GM06990 (cell line): ENCODE measurements around the gene BSN.

ENCODE experiments used
- DNase-seq: peaks from one replicate; pipeline ENCODE4 v3.0.0-alpha.2; 2011; ENCODE audit not compliant: insufficient read length; ENCODE audit errors: extremely low read depth
- H3K27me3 ChIP-seq: replicated peaks from 2 replicates; pipeline ENCODE4 v1.6.0; 2011; ENCODE audit warnings: low read length; ENCODE audit not compliant: control insufficient read depth, insufficient read depth
- H3K36me3 ChIP-seq: 2 replicates; pipeline ENCODE4 v1.5.1; 2011; ENCODE audit warnings: low read length; ENCODE audit not compliant: control insufficient read depth, insufficient read depth
- H3K4me3 ChIP-seq: replicated peaks from 2 replicates; pipeline ENCODE4 v1.5.1; 2011; ENCODE audit warnings: low read depth, mild to moderate bottlenecking, control low read depth, low read length
- CTCF ChIP-seq: IDR thresholded peaks from 2 replicates; pipeline ENCODE4 v1.5.1; 2011; ENCODE audit warnings: low read length, control low read depth, mild to moderate bottlenecking, inconsistent platforms; ENCODE audit not compliant: insufficient read depth, poor library complexity, severe bottlenecking

The BSN gene

GRCh38 chr3:49709852-49710251 lies 155.6 kb downstream of the BSN start:
- Histone ChIP-seq H3K4me3 (no peak overlapping the region), H3K27me3 (no peaks in the 10 kb centered on the region), H3K36me3 (peaks cover 13% of the 10 kb centered on the region)
- no peak for DNase-seq
- no peak for TF ChIP-seq CTCF

- no peak for DNase-seq
- no peaks in the 10 kb centered on the region for H3K27me3 ChIP-seq
- no peak overlapping the region for H3K4me3 ChIP-seq
- no peak for TF ChIP-seq CTCF
- peaks cover 8% of the 10 kb centered on the region for H3K36me3 ChIP-seq
Observed at GRCh38 chr3:49711489-49711888, 157.2 kb downstream of the BSN start.

GRCh38 chr3:49712166-49712565 lies 157.9 kb downstream of the BSN start:
- H3K4me3 ChIP-seq: no peak overlapping the region
- no peak for TF ChIP-seq CTCF
- peaks cover 11% of the 10 kb centered on the region for H3K36me3 ChIP-seq
- no peak for DNase-seq
- no peaks in the 10 kb centered on the region for H3K27me3 ChIP-seq

- Histone ChIP-seq H3K36me3 (peaks cover 13% of the 10 kb centered on the region), H3K4me3 (no peak overlapping the region), H3K27me3 (no peaks in the 10 kb centered on the region)
- no peak for DNase-seq
- TF ChIP-seq CTCF: no peak
Observed at GRCh38 chr3:49712631-49713317, 158.5 kb downstream of the BSN start.

- TF ChIP-seq CTCF: no peak
- peaks cover 16% of the 10 kb centered on the region for H3K36me3 ChIP-seq
Observed at GRCh38 chr3:49713336-49714105, 159.2 kb downstream of the BSN start.

More at GRCh38 chr3:49713336-49714105, 159.2 kb downstream of the BSN start:
- Histone ChIP-seq H3K27me3 (no peaks in the 10 kb centered on the region), H3K4me3 (no peak overlapping the region)
- DNase-seq: no peak
